ENCODE results near the gene AFMID. TPM values are rescaled to one million over a fixed set of nuclear protein-coding genes. Genes with fewer than 3 reads are reported as not detected.

The AFMID gene
- total and polyA plus RNA-seq, 2 of the 13 experiments (the other 11 are each of a cell fraction or from before 2014, with no cell fraction given), result 249 to 270 TPM

DNA sequence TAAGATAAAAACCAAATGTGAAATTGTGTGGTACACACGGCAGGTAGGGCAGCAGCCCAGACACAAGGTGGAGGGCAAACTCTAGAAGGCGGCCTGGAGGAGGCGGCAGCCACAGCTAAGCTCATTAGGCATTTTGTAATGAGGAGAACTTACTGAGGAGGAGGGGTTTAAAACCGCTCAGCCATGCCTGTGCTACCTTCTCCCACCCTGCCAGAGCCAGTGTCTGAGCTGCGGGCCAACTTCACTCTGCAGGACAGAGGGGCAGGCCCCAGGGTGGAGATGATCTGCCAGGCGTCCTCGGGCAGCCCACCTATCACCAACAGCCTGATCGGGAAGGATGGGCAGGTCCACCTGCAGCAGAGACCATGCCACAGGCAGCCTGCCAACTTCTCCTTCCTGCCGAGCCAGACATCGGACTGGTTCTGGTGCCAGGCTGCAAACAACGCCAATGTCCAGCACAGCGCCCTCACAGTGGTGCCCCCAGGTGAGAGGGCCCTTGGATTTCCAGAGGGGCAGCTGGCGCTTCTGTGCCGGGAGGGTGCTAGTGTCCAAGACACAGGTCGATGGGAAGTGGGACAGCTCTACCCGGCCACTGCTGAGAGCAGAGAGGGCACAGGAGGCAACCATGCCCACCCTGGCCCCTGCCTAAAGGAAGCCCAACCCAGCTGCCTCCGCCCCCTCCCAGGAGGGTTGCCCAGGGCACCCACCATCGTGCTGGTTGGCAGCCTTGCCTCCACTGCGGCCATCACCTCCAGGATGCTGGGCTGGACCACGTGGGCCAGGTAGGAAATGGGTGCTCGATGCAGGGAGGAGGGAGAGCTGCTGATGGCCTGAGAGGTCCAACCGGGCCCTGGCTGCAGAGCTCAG lies 23.0 kb upstream of the AFMID start (continued):
- TF ChIP-seq AKNA (CRISPR knock-in tag; IDR thresholded peaks at IDR 0.05; ENCODE audit: borderline replicate concordance) (no peak), TAF15 (IDR thresholded peaks at IDR 0.05; ENCODE audit: low read depth, low read length, poor library complexity, severe bottlenecking) (no peak), ZBTB7B (CRISPR knock-in tag; IDR thresholded peaks at IDR 0.05) (no peak), KLF11 (CRISPR knock-in tag; IDR thresholded peaks at IDR 0.05) (no peak), HMGA1 (CRISPR knock-in tag; conservative IDR thresholded peaks at IDR 0.05) (no peak), SMAD3 (CRISPR knock-in tag; IDR thresholded peaks at IDR 0.05) (no peak), ZNF746 (CRISPR knock-in tag; IDR thresholded peaks at IDR 0.05) (no peak), ZNF784 (CRISPR knock-in tag; IDR thresholded peaks at IDR 0.05; ENCODE audit: borderline replicate concordance) (no peak), ZBTB37 (CRISPR knock-in tag; IDR thresholded peaks at IDR 0.05) (no peak), ZNF513 (CRISPR knock-in tag; conservative IDR thresholded peaks at IDR 0.05) (no peak), ZFP91 (CRISPR knock-in tag; IDR thresholded peaks at IDR 0.05; ENCODE audit: borderline replicate concordance) (no peak)
- TF ChIP-seq, protein P1, sequence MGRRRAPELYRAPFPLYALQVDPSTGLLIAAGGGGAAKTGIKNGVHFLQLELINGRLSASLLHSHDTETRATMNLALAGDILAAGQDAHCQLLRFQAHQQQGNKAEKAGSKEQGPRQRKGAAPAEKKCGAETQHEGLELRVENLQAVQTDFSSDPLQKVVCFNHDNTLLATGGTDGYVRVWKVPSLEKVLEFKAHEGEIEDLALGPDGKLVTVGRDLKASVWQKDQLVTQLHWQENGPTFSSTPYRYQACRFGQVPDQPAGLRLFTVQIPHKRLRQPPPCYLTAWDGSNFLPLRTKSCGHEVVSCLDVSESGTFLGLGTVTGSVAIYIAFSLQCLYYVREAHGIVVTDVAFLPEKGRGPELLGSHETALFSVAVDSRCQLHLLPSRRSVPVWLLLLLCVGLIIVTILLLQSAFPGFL (CRISPR knock-in tag; IDR thresholded peaks at IDR 0.05), result no peak
- TF ChIP-seq, protein P2, sequence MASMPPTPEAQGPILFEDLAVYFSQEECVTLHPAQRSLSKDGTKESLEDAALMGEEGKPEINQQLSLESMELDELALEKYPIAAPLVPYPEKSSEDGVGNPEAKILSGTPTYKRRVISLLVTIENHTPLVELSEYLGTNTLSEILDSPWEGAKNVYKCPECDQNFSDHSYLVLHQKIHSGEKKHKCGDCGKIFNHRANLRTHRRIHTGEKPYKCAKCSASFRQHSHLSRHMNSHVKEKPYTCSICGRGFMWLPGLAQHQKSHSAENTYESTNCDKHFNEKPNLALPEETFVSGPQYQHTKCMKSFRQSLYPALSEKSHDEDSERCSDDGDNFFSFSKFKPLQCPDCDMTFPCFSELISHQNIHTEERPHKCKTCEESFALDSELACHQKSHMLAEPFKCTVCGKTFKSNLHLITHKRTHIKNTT (CRISPR knock-in tag; IDR thresholded peaks at IDR 0.05), result no peak

All from HepG2 (cell line).